Endothelial cell of umbilical vein (primary cell): Measurements from ENCODE around the gene THOC5. TPM values are rescaled to one million over a fixed set of nuclear protein-coding genes. Genes with fewer than 3 reads are reported as not detected.
A peak's percentile ranks its signal among the peaks of the same experiment; 100 is the strongest.

Experiments used
- BruUV-seq: library from RNA; stranded (reverse); fragments of 400-500 nt; replicated peaks from 2 replicates; lab custom pipeline; 2021; lab: Mats Ljungman, UMichigan
- CTCF ChIA-PET: fragments of 300-600, 350-600 bp; sonication (Branson Sonifier 250); formaldehyde crosslinking; loops from one replicate; lab custom pipeline; 2021; ENCODE audit warnings: antibody characterized with exemption, inconsistent platforms; lab: Charles Lee
- POLR2A ChIA-PET: fragments of 300-600, 350-600 bp; sonication (Branson Sonifier 250); formaldehyde crosslinking; loops from one replicate; lab custom pipeline; 2021; ENCODE audit warnings: antibody characterized with exemption, inconsistent platforms; lab: Charles Lee
- DNase-seq: peaks from one replicate; pipeline ENCODE4 v3.0.0-alpha.2; 2011; ENCODE audit warnings: low read depth, low spot score
- FAIRE-seq: peaks from 2 replicates; lab custom pipeline; 2011; peaks lifted over from hg19 to GRCh38; lab: Jason Lieb, UNC
- H2AFZ ChIP-seq: 2 replicates; pipeline ENCODE4 v1.6.0; 2012; ENCODE audit warnings: low read depth, low read length, control low read depth, inconsistent platforms
- H3K27ac ChIP-seq: 2 replicates; pipeline ENCODE4 v1.5.1; 2011; ENCODE audit warnings: low read depth, mild to moderate bottlenecking, control low read depth, low read length, moderate library complexity; ENCODE audit not compliant: insufficient read depth
- H3K27me3 ChIP-seq, 2 experiments: 2 replicates each; pipeline versions ENCODE4 v1.6.0 to v1.6.1; 2011; ENCODE audit warnings: low read length in 2 of 2, mixed read lengths in 1 of 2; ENCODE audit not compliant: control insufficient read depth in 2 of 2, insufficient read depth in 2 of 2
- H3K36me3 ChIP-seq, 2 experiments: 2 replicates in 1 of 2; 3 replicates in 1 of 2; pipeline ENCODE4 v1.5.1; 2011; ENCODE audit warnings: low read length in 2 of 2, mild to moderate bottlenecking in 1 of 2, moderate library complexity in 1 of 2; ENCODE audit not compliant: control insufficient read depth in 2 of 2, insufficient read depth in 2 of 2; ENCODE audit errors: extremely low read depth in 1 of 2
- H3K4me1 ChIP-seq: 3 replicates; pipeline ENCODE4 v1.5.1; 2011; ENCODE audit warnings: mild to moderate bottlenecking, low read length; ENCODE audit not compliant: control insufficient read depth, insufficient read depth; ENCODE audit errors: extremely low read depth
- H3K4me2 ChIP-seq: 2 replicates; pipeline ENCODE4 v1.6.1; 2011; ENCODE audit warnings: low read length, control low read depth, mixed read lengths; ENCODE audit not compliant: insufficient read depth
- H3K4me3 ChIP-seq, 3 experiments: fragments of 200-600 bp in 1 of 3; sonication (generic), shearing (Covaris generic) in 1 of 3; replicated peaks in 1 of 3; 2 replicates each; pipeline ENCODE4 v1.5.1; 2011 to 2016; ENCODE audit warnings: control low read depth in 3 of 3, low read length in 3 of 3, mild to moderate bottlenecking in 2 of 3, inconsistent platforms in 1 of 3, low read depth in 1 of 3, moderate library complexity in 1 of 3; ENCODE audit not compliant: insufficient read depth in 1 of 3
- H3K79me2 ChIP-seq: 2 replicates; pipeline ENCODE4 v1.6.0; 2012; ENCODE audit warnings: low read length, inconsistent platforms; ENCODE audit not compliant: control insufficient read depth, insufficient read depth
- H3K9ac ChIP-seq: replicated peaks from 2 replicates; pipeline ENCODE3; 2011; ENCODE audit warnings: low read length, control low read depth; ENCODE audit not compliant: insufficient read depth; ENCODE audit errors: extremely low read depth
- H3K9me1 ChIP-seq: replicated peaks from 3 replicates; pipeline ENCODE4 v1.6.0; 2011; ENCODE audit warnings: mild to moderate bottlenecking, low read length; ENCODE audit not compliant: control insufficient read depth, insufficient read depth; ENCODE audit errors: extremely low read depth
- H3K9me3 ChIP-seq: replicated peaks from 2 replicates; pipeline ENCODE4 v1.5.1; 2012; ENCODE audit warnings: low read length, inconsistent platforms; ENCODE audit not compliant: control insufficient read depth, insufficient read depth
- H4K20me1 ChIP-seq: replicated peaks from 2 replicates; pipeline ENCODE3; 2011; ENCODE audit warnings: mild to moderate bottlenecking, low read length; ENCODE audit not compliant: control insufficient read depth, insufficient read depth; ENCODE audit errors: extremely low read depth
- CTCF ChIP-seq, 2 donors: IDR thresholded peaks; 1 replicate in 1 of 2; 2 replicates in 1 of 2; pipeline ENCODE4 v1.5.1; 2011; ENCODE audit warnings: low read length in 2 of 2, mild to moderate bottlenecking in 2 of 2, moderate library complexity in 2 of 2, control low read depth in 1 of 2, inconsistent platforms in 1 of 2, low read depth in 1 of 2; ENCODE audit not compliant: insufficient read depth in 1 of 2; ENCODE audit errors: extremely low read depth in 1 of 2
- GATA2 ChIP-seq: IDR thresholded peaks from 2 replicates; pipeline ENCODE4 v1.7.0; 2011; ENCODE audit warnings: low read depth, mild to moderate bottlenecking, moderate library complexity, mixed read lengths, low read length; ENCODE audit not compliant: insufficient read length, insufficient read depth
- JUN ChIP-seq: IDR thresholded peaks from 2 replicates; pipeline ENCODE4 v1.6.1; 2011; ENCODE audit warnings: borderline replicate concordance, low read depth; ENCODE audit not compliant: insufficient read length, insufficient read depth
- MYC ChIP-seq: IDR thresholded peaks from one replicate; pipeline ENCODE4 v1.6.1; 2011; ENCODE audit warnings: mild to moderate bottlenecking, low read depth, low read length
- POLR2A ChIP-seq: IDR thresholded peaks from 2 replicates; pipeline ENCODE4 v1.6.1; 2012; ENCODE audit warnings: low read depth, mild to moderate bottlenecking, control low read depth, low read length
- dilution Hi-C: fragments of 300-500 bp; cut with MboI; formaldehyde crosslinking; loops from one replicate; pipeline ENCODE4 v1.15.0; 2019; ENCODE audit warnings: low sequenced_read_pairs; ENCODE audit not compliant: extremely low pct_ligation_motif_present
- intact Hi-C: fragments of 100-400 bp; cut with micrococcal nuclease; formaldehyde crosslinking; loops from one replicate; pipeline ENCODE4 v1.10.0; 2022
- polyA plus RNA-seq, 4 experiments: library from polyadenylated mRNA; depleted of rRNA in 3 of 4; stranded (reverse) in 3 of 4; unstranded in 1 of 4; fragments of >200 nt; gene quantifications; 2 replicates each; pipeline versions ENCODE4 v1.2.1 to v1.2.3, GENCODE V29; 2011 to 2012; ENCODE audit warnings: missing spikeins in 1 of 4
- total RNA-seq: library from RNA; stranded (reverse); gene quantifications from 2 replicates; pipeline ENCODE4 v1.2.3, GENCODE V29; 2021

THOC5 gene
- total and polyA plus RNA-seq, 2 donors (not counting 3 experiments of a cell fraction or from before 2014, with no cell fraction given): 35.0 to 82.9 TPM

- no peaks in the 10 kb centered on the region for H3K4me1 ChIP-seq
- H3K79me2 ChIP-seq: no peaks in the 10 kb centered on the region
- no peak overlapping the region for H3K4me3 ChIP-seq
- no peaks in the 10 kb centered on the region for H3K9me3 ChIP-seq
- POLR2A ChIA-PET: interaction anchor here (0.6 kb wide), 1 partner anchor 18 kb away, joined by 3 read pairs; no protein-coding TSS in a partner anchor
- TF ChIP-seq CTCF (IDR thresholded peaks at IDR 0.05; ENCODE audit: extremely low read depth in 1 of 2, insufficient read depth in 1 of 2, low read depth in 1 of 2, low read length in 2 of 2) (no peak), MYC (no peak)
- CTCF ChIA-PET: interaction anchor here (1.6 kb wide), 1 partner anchor 9 kb away, joined by 4 read pairs; no protein-coding TSS in a partner anchor
- intact Hi-C loops: loop anchor here (10.0 kb wide), 1 partner anchor 242 kb away; no protein-coding TSS in a partner anchor
- H3K27ac ChIP-seq: no peak overlapping the region
- dilution Hi-C loops: no loop called here
- FAIRE-seq: no peak
- H3K27me3 ChIP-seq: peaks cover 17 to 23% of the 10 kb centered on the region in 2 experiments
- no peak overlapping the region for H3K9ac ChIP-seq
- no TSS peak for BruUV-seq
- H4K20me1 ChIP-seq: no peaks in the 10 kb centered on the region
- H3K4me2 ChIP-seq: no peak overlapping the region
- no peaks in the 10 kb centered on the region for H3K9me1 ChIP-seq
- DNase-seq: no peak
- no peak overlapping the region for H2AFZ ChIP-seq
- no peaks in the 10 kb centered on the region for H3K36me3 ChIP-seq
These were observed 80.6 kb downstream of the THOC5 start for GRCh38 chr22:29473001-29473400.

GRCh38 chr22:29470159-29470855 is 83.2 kb downstream of the THOC5 start:
- Histone ChIP-seq H3K4me2 (peak overlapping the region; percentile 33), H3K4me1 (no peaks in the 10 kb centered on the region), H3K4me3 (no peak overlapping the region), H3K36me3 (no peaks in the 10 kb centered on the region), H3K9ac (no peak overlapping the region), H3K9me1 (no peaks in the 10 kb centered on the region), H2AFZ (peak overlapping the region; percentile 81), H3K27ac (no peak overlapping the region), H4K20me1 (no peaks in the 10 kb centered on the region), H3K27me3 (peaks cover 8 to 14% of the 10 kb centered on the region in 2 experiments), H3K9me3 (no peaks in the 10 kb centered on the region), H3K79me2 (no peaks in the 10 kb centered on the region)
- dilution Hi-C loops (no loop called here), intact Hi-C loops (loop anchor here (10.0 kb wide), 1 partner anchor 244 kb away; no protein-coding TSS in a partner anchor)
- FAIRE-seq (peak; percentile 59), DNase-seq (peak; percentile 26)
- no TSS peak for BruUV-seq
- ChIA-PET CTCF (interaction anchor here (0.6 to 2.9 kb wide), 16 partner anchors 10 to 618 kb away, joined by 3 to 10 read pairs (median 3); partner anchors contain the start of gene NEFH), POLR2A (no interaction called here)
- peak; percentile 93 to 95 for TF ChIP-seq CTCF (IDR thresholded peaks at IDR 0.05; ENCODE audit: extremely low read depth in 1 of 2, insufficient read depth in 1 of 2, low read depth in 1 of 2, low read length in 2 of 2)
- no peak for TF ChIP-seq POLR2A
- TF ChIP-seq GATA2: no peak
- no peak for TF ChIP-seq JUN
